GM19240 (cell line): ENCODE data around the gene KAT6B.
"Not testable (repeated sequence)": the region's sequence is repeated elsewhere in the genome, so short reads cannot be mapped to it uniquely, and the experiment has no call there.

Experiments
- DNase-seq: peaks from one replicate; pipeline ENCODE4 v3.0.0; 2011; ENCODE audit warnings: low spot score; ENCODE audit not compliant: insufficient read length

KAT6B gene

GRCh38 chr10:74888962-74889661 is 62.7 kb downstream of the KAT6B start:
- DNase-seq: no peak

GRCh38 chr10:74889662-74889998 is 63.2 kb downstream of the KAT6B start:
- DNase-seq: no peak

GRCh38 chr10:74890460-74890859 is 64.1 kb downstream of the KAT6B start:
- DNase-seq: no peak

DNA sequence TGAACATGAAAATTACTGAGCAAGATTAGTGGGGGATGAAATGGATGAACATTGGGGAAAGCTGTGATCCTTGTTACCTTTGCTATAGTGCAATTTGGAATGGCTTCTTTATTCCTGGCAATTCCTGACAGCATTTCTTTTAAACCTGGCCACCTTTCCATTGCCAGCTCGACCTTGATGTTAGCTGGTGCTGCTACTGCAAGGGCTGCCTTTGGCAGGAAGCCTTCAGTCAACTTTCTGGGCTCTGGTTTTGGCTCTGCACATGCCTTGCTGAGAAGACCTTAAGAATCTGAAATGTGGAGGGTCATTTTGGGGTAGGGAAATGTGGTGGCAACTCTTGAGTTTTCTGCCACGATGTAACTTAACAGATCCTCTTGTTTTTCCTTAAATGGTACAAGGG is 64.7 kb downstream of the KAT6B start:
- DNase-seq: no peak

GRCh38 chr10:74892839-74893238 is 66.4 kb downstream of the KAT6B start:
- no peak for DNase-seq

GRCh38 chr10:74893329-74893728 is 66.9 kb downstream of the KAT6B start:
- not testable (repeated sequence) for DNase-seq

- DNase-seq: no peak
Observed at GRCh38 chr10:74896788-74897527, 70.6 kb downstream of the KAT6B start.

DNA sequence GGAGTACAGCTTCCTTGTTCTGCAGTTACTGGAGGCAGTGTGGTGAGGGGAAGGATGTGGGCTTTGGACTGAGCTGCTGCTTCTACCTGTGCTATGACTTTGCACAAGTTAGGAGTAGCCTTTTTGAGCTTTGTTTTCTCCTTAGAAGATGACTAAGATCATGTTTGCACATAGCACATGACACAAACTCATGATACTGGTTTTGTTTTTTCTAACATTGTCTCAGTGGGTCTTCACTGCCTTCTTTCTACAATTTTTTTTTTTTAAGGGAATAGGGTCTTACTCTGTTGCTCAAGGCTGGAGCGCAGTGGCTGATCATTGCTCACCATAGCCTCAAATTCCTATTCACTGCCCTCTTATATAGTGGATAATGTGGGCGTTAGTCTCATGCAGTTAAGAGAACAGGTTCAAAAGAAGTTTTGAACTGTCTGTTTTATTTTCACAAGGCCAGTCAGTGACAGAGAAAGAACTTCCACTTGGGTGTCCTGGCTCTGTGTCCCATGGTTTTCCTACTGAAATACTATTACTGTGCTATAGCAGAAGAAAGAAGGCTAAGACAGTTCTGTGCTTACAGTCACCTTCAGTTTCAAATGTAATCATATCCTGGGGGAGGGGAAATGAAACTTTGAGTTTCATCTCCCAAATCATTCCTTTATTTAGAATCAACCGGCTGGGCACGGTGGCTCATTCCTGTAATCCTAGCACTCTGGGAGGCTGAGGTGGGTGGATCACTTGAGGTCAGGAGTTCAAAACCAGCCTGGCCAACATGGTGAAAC is 72.0 kb downstream of the KAT6B start:
- DNase-seq: no peak

GRCh38 chr10:74900297-74900696 is 73.9 kb downstream of the KAT6B start:
- DNase-seq: no peak

DNA sequence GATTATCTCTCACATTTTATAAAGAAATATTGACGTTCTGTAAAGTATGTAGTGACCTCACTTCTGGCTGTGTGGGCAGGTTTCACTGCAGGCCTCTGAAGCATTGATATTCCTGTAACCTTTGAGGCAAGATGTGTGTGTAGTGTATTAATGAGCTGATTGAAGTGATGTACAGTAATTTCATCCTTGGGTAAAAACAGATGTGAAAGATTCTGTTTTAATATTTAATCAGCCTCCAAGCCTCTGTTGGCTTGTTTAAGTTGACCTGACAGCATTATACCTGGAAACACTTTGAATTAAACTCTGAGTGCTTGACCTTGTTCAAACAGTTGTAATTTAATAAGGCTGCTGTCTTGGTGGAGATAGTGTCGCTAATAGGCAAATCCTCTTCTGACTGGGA is 74.9 kb downstream of the KAT6B start:
- no peak for DNase-seq

- no peak for DNase-seq
Observed at GRCh38 chr10:74901867-74902450, 75.6 kb downstream of the KAT6B start.

GRCh38 chr10:74903491-74903890 is 77.1 kb downstream of the KAT6B start:
- no peak for DNase-seq

DNA sequence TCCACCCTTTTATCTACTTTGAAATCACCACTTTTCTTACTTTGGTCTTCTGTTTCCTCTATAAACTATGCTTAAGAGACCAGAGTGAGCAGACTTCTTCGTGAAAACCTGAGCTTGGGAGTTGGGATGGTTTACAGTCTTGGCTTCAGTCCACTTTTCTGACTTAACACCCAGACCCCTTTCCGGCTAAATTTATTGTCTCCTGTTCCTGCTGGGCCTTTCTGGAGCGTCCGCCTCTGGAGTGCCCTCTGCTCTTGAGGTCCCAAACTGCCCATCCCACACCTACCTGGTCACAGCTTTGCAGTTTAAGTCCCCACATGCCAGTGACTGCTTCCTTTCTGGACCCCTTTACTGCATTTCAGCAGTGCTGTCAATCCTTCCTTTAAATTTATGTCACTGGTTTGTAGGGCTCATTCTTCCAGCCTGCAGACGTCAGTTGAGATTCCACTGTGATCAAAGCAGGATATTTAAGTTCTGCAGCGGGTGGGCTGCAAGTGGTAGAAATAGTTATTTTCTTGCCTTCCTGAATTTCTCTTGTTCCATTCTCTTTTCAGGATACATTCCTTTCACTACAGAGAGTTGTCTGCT is 80.3 kb downstream of the KAT6B start:
- DNase-seq: no peak

- DNase-seq: no peak
Observed at GRCh38 chr10:74909670-74910069, 83.3 kb downstream of the KAT6B start.

GRCh38 chr10:74910241-74910975 is 84.0 kb downstream of the KAT6B start:
- no peak for DNase-seq

- no peak for DNase-seq
Observed at GRCh38 chr10:74910976-74911350, 84.6 kb downstream of the KAT6B start.

- DNase-seq: no peak
Observed at GRCh38 chr10:74912182-74912581, 85.8 kb downstream of the KAT6B start.

DNA sequence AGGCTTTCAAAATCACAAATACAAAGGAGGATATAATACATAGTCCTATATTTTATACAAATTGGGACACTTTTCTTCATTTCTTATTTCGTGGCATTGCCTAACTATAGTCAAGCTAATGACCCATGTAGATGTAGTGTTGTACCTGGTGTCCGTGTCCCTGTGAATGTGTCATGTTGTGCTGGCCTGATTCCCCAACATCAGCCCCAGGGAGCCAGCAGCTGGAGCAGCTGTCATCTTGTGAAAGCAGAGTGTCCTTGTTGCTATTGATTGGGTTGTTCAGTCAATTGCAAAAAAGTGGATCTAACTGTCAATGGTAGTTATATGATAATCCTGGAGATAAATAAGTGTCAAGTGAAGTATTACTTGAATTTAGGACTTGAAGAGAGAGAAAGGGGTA is 86.3 kb downstream of the KAT6B start:
- DNase-seq: no peak

- no peak for DNase-seq
Observed at GRCh38 chr10:74913377-74913979, 87.1 kb downstream of the KAT6B start.

DNA sequence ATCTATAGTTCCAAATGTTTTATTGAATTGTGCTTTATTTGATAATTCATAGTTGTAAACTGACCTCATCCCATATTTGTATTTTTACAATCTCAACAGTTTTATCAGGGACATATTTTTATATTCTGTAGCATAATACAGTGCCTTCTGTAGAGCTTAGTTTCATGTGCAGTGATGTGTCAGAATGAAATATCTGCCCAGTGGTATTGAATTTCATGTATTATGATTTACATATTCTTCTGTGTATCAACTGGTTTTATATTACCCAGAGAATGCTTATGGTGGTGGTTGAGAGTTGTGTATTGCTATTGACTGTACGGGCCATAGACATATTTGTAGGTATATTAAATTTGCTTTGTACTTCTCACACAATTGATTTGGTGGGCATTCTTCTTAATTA is 89.9 kb downstream of the KAT6B start:
- DNase-seq: no peak
